Gastroesophageal sphincter (tissue), 3 donors: Measurements from ENCODE around the gene NXPH4.

Experiments
- EP300 ChIP-seq: sonication (generic); formaldehyde crosslinking; IDR thresholded peaks from one replicate; pipeline ENCODE4 v1.6.1; 2017; ENCODE audit warnings: antibody characterized with exemption, mild to moderate bottlenecking
- POLR2A ChIP-seq, 2 donors: fragments of 450-650 bp; IDR thresholded peaks; one replicate each; pipeline ENCODE4 v1.6.1; 2017; ENCODE audit warnings: antibody characterized with exemption in 2 of 2, mild to moderate bottlenecking in 2 of 2, moderate library complexity in 1 of 2
- POLR2AphosphoS5 ChIP-seq: sonication (generic); formaldehyde crosslinking; IDR thresholded peaks from one replicate; pipeline ENCODE4 v1.6.1; 2017; ENCODE audit warnings: antibody characterized with exemption
- TF ChIP-seq, protein P1 (sequence below), 4 experiments: fragments of 200-600 bp in 2 of 4; fragments of 450-650 bp in 2 of 4; sonication (generic) in 1 of 4; IDR thresholded peaks; one replicate each; pipeline ENCODE4 v1.5.1; 2017 to 2019; ENCODE audit warnings: antibody characterized with exemption in 4 of 4, mild to moderate bottlenecking in 2 of 4, moderate library complexity in 2 of 4

DNA sequence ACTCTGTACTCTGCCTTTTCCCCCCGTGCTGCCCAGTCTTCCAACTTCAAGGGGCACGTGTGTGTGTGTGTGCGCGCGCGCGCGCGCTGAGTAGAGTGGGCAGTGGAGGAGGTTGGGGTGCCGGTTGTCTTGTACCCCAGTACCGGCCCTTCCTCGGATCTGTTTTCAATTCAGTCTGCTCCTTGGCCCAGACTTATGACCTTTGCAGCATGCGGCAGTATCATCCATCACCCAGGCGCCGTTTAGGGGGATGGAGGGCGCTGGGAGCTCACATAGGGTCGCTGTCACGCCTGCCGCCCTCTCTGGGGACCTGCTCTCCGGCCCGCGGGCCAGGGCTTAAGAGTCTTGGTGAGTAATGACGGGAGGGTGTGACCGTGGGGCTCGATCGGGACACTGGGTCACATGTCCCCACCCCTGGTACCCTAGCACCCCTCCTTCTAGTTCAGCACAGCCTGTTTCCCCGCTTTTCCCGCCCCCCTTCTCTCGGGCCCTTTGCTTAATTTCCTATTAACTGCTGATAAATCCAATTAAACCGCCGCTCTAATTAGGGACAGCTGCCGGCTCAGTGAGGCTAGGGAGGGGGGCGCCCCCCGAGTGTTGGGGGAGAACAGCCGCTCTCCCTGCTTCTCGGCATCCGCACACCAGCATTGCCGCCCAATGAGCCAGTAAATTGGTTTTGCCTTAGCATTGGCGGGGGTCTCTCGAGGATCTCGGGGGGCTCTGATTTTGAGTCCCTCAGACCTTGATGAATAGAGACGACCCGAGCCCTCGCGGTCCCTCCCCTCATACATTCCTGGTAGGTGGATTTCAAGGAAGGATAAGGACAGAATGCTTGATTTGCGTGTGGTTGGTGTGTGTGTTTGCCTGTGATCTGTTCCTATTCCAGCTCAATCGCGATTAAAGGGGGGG, 25.1 kb downstream of the NXPH4 start:
- TF ChIP-seq, protein P1, sequence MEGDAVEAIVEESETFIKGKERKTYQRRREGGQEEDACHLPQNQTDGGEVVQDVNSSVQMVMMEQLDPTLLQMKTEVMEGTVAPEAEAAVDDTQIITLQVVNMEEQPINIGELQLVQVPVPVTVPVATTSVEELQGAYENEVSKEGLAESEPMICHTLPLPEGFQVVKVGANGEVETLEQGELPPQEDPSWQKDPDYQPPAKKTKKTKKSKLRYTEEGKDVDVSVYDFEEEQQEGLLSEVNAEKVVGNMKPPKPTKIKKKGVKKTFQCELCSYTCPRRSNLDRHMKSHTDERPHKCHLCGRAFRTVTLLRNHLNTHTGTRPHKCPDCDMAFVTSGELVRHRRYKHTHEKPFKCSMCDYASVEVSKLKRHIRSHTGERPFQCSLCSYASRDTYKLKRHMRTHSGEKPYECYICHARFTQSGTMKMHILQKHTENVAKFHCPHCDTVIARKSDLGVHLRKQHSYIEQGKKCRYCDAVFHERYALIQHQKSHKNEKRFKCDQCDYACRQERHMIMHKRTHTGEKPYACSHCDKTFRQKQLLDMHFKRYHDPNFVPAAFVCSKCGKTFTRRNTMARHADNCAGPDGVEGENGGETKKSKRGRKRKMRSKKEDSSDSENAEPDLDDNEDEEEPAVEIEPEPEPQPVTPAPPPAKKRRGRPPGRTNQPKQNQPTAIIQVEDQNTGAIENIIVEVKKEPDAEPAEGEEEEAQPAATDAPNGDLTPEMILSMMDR (IDR thresholded peaks at IDR 0.05), result no peak
- no peak for TF ChIP-seq EP300
- no peak for TF ChIP-seq POLR2A (IDR thresholded peaks at IDR 0.05)
- no peak for TF ChIP-seq POLR2AphosphoS5
